OCI-LY7 (cell line): ENCODE data around the gene CSRNP3.

Experiments used
- CTCF ChIP-seq: fragments of 200-600 bp; sonication (generic); conservative IDR thresholded peaks from 2 replicates; pipeline ENCODE4 v1.5.1; 2014; ENCODE audit warnings: mild to moderate bottlenecking, antibody characterized with exemption, low read length, moderate library complexity, mixed read lengths
- EZH2phosphoT487 ChIP-seq: fragments of 200-600 bp; sonication (generic); IDR thresholded peaks from 2 replicates; pipeline ENCODE4 v1.6.1; 2018; ENCODE audit warnings: low read depth, borderline replicate concordance, mild to moderate bottlenecking, mixed run types, antibody characterized with exemption, low read length, moderate library complexity, mixed read lengths

DNA sequence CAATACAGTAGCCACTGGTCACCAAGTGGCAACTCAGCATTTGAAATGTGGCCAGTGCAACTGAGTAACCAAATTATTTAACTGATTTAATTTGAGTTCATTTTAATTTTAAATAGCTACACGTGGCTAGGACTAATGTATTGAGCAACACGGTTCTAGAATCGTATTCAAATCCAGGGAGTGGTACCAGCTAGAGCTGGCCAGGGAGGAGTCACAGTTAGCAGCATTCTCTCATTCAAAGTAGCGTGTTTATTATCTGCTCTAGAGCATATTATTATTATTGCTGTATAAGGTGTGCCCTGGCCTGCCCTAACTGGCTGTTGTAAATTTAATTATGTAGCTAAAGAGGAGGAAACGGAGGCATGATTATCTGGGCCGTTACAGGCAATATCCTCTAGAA is 231.6 kb downstream of the CSRNP3 start:
- TF ChIP-seq CTCF (no peak), EZH2phosphoT487 (no peak)
